Upper lobe of left lung (tissue), 6 donors: ENCODE measurements around the gene MFAP5. TPM values are rescaled to one million over a fixed set of nuclear protein-coding genes. Genes with fewer than 3 reads are reported as not detected.

Source experiments
- ATAC-seq, 2 donors: fragments of 200-7000 bp; cut with Tn5 transposase; one replicate each; pipeline ENCODE4 v1.9.1; 2022; ENCODE audit warnings: mild to moderate bottlenecking in 2 of 2, moderate library complexity in 2 of 2; ENCODE audit not compliant: low FRiP score in 2 of 2
- DNase-seq, 2 donors: peaks; one replicate each; pipeline ENCODE4 v3.0.0-alpha.2; 2019 to 2020
- H3K27ac ChIP-seq, 4 donors: fragments of 200-600 bp; sonication (generic); one replicate each; pipeline ENCODE4 v1.5.1; 2016 to 2019
- H3K27me3 ChIP-seq, 4 donors: fragments of 200-600 bp; sonication (generic); one replicate each; pipeline ENCODE4 v1.5.1; 2017 to 2019
- H3K36me3 ChIP-seq, 4 donors: fragments of 200-600 bp; sonication (generic); one replicate each; pipeline ENCODE4 v1.5.1; 2016 to 2019
- H3K4me1 ChIP-seq, 4 donors: fragments of 200-600 bp; sonication (generic); one replicate each; pipeline ENCODE4 v1.5.1; 2018 to 2019
- H3K4me3 ChIP-seq, 4 donors: fragments of 200-600 bp; sonication (generic); one replicate each; pipeline ENCODE4 v1.5.1; 2017 to 2019; ENCODE audit warnings: mild to moderate bottlenecking in 2 of 4, moderate library complexity in 1 of 4
- H3K9me3 ChIP-seq, 4 donors: fragments of 200-600 bp; sonication (generic); one replicate each; pipeline ENCODE4 v1.5.1; 2018 to 2019
- CTCF ChIP-seq, 6 experiments: fragments of 450-650 bp in 4 of 6; fragments of 200-600 bp in 2 of 6; sonication (generic) in 2 of 6; IDR thresholded peaks; one replicate each; pipeline ENCODE4 v1.5.1; 2016 to 2019; ENCODE audit warnings: antibody characterized with exemption in 6 of 6
- EP300 ChIP-seq, 4 donors: sonication (generic); formaldehyde crosslinking; IDR thresholded peaks; one replicate each; pipeline ENCODE4 v1.5.1; 2017; ENCODE audit warnings: antibody characterized with exemption in 4 of 4, control low read depth in 2 of 4
- POLR2A ChIP-seq, 4 donors: fragments of 450-650 bp; IDR thresholded peaks; one replicate each; pipeline ENCODE4 v1.5.1; 2016 to 2017; ENCODE audit warnings: antibody characterized with exemption in 4 of 4, mild to moderate bottlenecking in 2 of 4
- POLR2AphosphoS5 ChIP-seq, 2 donors: sonication (generic); formaldehyde crosslinking; IDR thresholded peaks; one replicate each; pipeline ENCODE4 v1.5.1; 2017; ENCODE audit warnings: antibody characterized with exemption in 2 of 2
- WGBS, 2 donors: methylation state at CpG; one replicate each; pipeline ENCODE4 v1.1.5; 2017 to 2018; 5-methylcytosine and 5-hydroxymethylcytosine counted together
- total RNA-seq, 6 donors: library from RNA; depleted of rRNA in 4 of 6; stranded (reverse); fragments of >200 nt in 4 of 6; gene quantifications; one replicate each; pipeline versions ENCODE4 v1.1.0 to v1.2.1, GENCODE V29; 2016 to 2021
- donor health status: DM: no; HTN: no; CAD: no; lungs with moderate emphysema.
- donor health status: DM: no; HTN: yes; CAD: no; lungs with severe emphysema.

The MFAP5 gene
- total RNA-seq, 6 donors from 2014 or later = 2.1 to 102 (median 8.5) TPM

DNA sequence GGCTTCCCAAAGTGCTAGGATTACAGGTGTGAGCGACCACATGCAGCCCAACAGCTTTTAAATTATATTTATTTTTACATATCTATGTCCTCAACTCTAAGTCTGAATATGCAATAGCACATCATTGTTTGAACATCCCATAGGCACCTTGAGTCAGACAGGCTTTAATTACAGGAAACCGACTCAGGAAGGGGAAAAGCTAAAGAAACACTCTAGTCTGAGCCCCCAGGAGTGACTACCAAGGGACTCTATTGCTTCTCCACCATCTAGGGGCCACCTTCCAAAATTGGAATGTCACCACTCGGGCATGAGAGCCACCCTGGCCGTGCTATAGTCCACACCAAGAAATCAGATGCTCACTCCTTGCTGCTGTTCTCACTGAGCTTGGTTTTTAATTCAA, 14.0 kb upstream of the MFAP5 start:
- no peak for TF ChIP-seq EP300 (IDR thresholded peaks at IDR 0.05)
- TF ChIP-seq POLR2A (IDR thresholded peaks at IDR 0.05) = no peak
- no peak for TF ChIP-seq POLR2AphosphoS5 (IDR thresholded peaks at IDR 0.05)
- TF ChIP-seq CTCF (IDR thresholded peaks at IDR 0.05) = no peak
- H3K4me3 ChIP-seq = no peak overlapping the region
- ATAC-seq (no peak), DNase-seq (no peak)
- H3K27me3 ChIP-seq = no peaks in the 10 kb centered on the region
- no peaks in the 10 kb centered on the region for H3K9me3 ChIP-seq
- WGBS, 2 donors = 86 to 87% methylated on average over 4 of the region's 4 CpGs
- peaks cover 8 to 18% (median 11%) of the 10 kb centered on the region in 4 donors for H3K4me1 ChIP-seq
- no peak overlapping the region for H3K27ac ChIP-seq
- H3K36me3 ChIP-seq = no peaks in the 10 kb centered on the region

- Histone ChIP-seq H3K4me1 (peaks cover 0 to 10% (median 5%) of the 10 kb centered on the region in 4 donors), H3K9me3 (no peaks in the 10 kb centered on the region), H3K4me3 (no peak overlapping the region), H3K27me3 (no peaks in the 10 kb centered on the region), H3K36me3 (no peaks in the 10 kb centered on the region), H3K27ac (peak overlapping the region in 1 of 4 donors; percentile 63)
- whole genome bisulfite sequencing, 2 donors = 17 to 24% methylated on average over 3 of the region's 3 CpGs
- peak in 1 of 2 donors; percentile 14 for ATAC-seq
- DNase-seq = no peak
- TF ChIP-seq POLR2AphosphoS5 (IDR thresholded peaks at IDR 0.05) = no peak
- no peak for TF ChIP-seq POLR2A (IDR thresholded peaks at IDR 0.05)
- TF ChIP-seq EP300 (IDR thresholded peaks at IDR 0.05) = no peak
- TF ChIP-seq CTCF (IDR thresholded peaks at IDR 0.05) = no peak
These were observed 13.0 kb upstream of the MFAP5 start for GRCh38 chr12:8675591-8676036.

GRCh38 chr12:8672381-8672780, 9.8 kb upstream of the MFAP5 start:
- WGBS, 2 donors = 90 to 97% methylated on average over 5 of the region's 5 CpGs
- Histone ChIP-seq H3K27me3 (no peaks in the 10 kb centered on the region), H3K9me3 (no peaks in the 10 kb centered on the region), H3K27ac (no peak overlapping the region), H3K36me3 (no peaks in the 10 kb centered on the region), H3K4me1 (peaks cover 0 to 10% (median 3%) of the 10 kb centered on the region in 4 donors), H3K4me3 (no peak overlapping the region)
- no peak for TF ChIP-seq POLR2A (IDR thresholded peaks at IDR 0.05)
- ATAC-seq (no peak), DNase-seq (no peak)

DNA sequence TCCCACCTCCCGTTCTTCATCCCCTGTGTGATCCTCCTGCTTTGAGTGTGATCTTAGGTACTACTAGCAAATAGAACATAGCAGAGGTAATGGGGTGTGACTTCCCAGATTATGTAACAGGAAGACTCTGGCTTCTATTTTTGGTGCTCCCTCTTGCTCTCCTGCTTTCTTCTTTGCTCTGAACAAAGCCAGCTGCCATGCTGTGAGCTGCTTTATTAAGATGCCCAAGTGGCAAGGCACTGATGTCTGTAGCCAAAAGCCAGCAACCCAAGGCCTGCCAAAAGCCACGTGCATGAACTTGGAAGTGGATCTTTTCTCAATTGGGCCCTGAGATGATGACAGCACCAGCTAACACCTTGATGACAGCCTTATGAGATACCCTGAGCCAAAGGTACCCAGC, 5.8 kb upstream of the MFAP5 start:
- no peaks in the 10 kb centered on the region for H3K9me3 ChIP-seq
- no peak overlapping the region for H3K27ac ChIP-seq
- DNase-seq = no peak
- H3K36me3 ChIP-seq = no peaks in the 10 kb centered on the region
- H3K27me3 ChIP-seq = no peaks in the 10 kb centered on the region
- WGBS, 2 donors = 75 to 90% methylated on average over 2 of the region's 2 CpGs
- TF ChIP-seq POLR2AphosphoS5 (IDR thresholded peaks at IDR 0.05) = no peak
- TF ChIP-seq POLR2A (IDR thresholded peaks at IDR 0.05) = no peak
- TF ChIP-seq CTCF (IDR thresholded peaks at IDR 0.05) = no peak
- no peak for TF ChIP-seq EP300 (IDR thresholded peaks at IDR 0.05)
- H3K4me1 ChIP-seq = no peaks in the 10 kb centered on the region
- ATAC-seq = no peak
- no peak overlapping the region for H3K4me3 ChIP-seq

DNA sequence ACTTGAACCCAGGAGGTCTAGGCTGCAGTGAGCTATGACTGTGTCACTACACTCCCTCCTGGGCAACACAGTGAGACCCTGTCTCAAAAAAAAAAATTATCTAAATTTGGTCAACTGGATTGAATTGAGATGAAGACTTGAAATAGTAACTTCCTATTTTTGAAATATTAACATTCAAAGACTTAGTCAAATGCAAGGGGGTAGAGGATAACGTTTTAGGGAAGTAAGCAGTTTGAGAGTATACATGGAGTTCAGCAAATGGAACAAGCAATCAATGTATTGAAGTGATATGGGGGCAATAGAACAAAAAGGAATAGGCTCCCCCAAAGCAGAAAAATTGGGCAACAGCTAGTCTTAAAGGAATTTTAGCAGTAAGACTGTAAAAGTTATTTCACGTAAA, 4.6 kb upstream of the MFAP5 start:
- Histone ChIP-seq H3K4me3 (no peak overlapping the region), H3K9me3 (no peaks in the 10 kb centered on the region), H3K27ac (no peak overlapping the region), H3K36me3 (no peaks in the 10 kb centered on the region), H3K27me3 (no peaks in the 10 kb centered on the region), H3K4me1 (no peaks in the 10 kb centered on the region)
- no peak for TF ChIP-seq POLR2A (IDR thresholded peaks at IDR 0.05)
- 65 to 68% methylated on average over 2 of the region's 2 CpGs for WGBS, 2 donors
- no peak for DNase-seq
- no peak for ATAC-seq

DNA sequence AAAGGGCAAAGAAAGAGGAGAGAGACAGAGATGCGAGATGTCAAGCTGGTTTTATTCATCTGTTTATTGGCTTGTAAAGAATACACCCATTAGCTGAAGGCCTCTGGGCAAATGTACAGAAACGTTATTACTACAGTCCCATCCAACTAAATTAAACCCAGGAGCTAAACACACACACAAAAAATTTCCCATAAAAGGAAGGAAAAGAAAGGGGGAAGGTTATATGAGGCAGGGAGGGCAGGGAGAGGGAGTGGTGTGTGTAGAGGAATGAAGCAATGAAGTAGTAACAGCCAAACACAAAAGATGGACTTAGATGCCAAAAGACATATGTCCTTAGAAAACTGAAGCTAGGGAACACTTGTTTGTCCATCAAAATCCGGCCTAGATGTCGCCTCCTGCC, 3.1 kb upstream of the MFAP5 start:
- Histone ChIP-seq H3K27me3 (no peaks in the 10 kb centered on the region), H3K27ac (no peak overlapping the region), H3K9me3 (no peaks in the 10 kb centered on the region), H3K4me1 (no peaks in the 10 kb centered on the region), H3K36me3 (no peaks in the 10 kb centered on the region), H3K4me3 (no peak overlapping the region)
- DNase-seq (no peak), ATAC-seq (peak in 1 of 2 donors; percentile 60)
- TF ChIP-seq POLR2A (IDR thresholded peaks at IDR 0.05) = no peak
- TF ChIP-seq POLR2AphosphoS5 (IDR thresholded peaks at IDR 0.05) = no peak
- no peak for TF ChIP-seq EP300 (IDR thresholded peaks at IDR 0.05)
- no peak for TF ChIP-seq CTCF (IDR thresholded peaks at IDR 0.05)
- 81 to 86% methylated on average over 4 of the region's 4 CpGs for WGBS, 2 donors
